CD4-positive, alpha-beta T cell treated with Interleukin-21 for 1 hour (primary cell): ENCODE measurements around the gene PLPP6.
"Not testable (repeated sequence)": the region's sequence is repeated elsewhere in the genome, so short reads cannot be mapped to it uniquely, and the experiment has no call there.

Experiments
- DNase-seq: peaks from one replicate; pipeline ENCODE4 v3.0.0-alpha.2; 2020

The PLPP6 gene

DNA sequence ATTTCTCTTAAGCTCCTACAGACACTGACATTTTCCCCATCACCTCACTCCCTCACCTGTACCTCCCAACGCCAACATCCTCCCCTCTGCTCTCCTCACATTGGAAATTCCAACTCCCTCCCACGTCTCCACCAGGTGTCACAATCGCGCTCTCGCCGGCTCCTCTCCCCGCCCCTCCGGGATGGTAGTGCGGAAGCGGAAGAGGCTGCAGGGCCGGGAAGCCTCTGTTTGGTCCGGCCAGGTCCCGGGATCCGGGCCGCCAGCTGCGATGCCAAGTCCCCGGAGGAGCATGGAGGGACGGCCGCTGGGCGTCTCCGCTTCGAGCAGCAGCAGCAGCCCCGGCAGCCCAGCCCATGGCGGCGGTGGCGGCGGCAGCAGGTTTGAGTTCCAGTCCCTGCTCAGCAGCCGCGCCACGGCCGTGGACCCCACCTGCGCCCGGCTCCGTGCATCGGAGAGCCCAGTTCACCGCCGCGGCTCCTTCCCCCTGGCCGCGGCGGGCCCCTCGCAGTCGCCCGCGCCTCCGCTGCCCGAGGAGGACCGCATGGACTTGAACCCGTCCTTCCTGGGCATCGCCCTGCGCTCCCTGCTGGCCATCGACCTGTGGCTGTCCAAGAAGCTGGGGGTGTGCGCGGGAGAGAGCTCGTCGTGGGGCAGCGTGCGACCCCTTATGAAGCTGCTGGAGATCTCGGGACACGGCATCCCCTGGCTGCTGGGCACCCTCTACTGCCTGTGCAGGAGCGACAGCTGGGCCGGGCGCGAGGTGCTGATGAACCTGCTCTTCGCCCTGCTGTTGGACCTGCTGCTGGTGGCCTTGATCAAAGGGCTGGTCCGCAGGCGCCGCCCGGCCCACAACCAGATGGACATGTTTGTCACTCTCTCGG lies at the start of gene PLPP6:
Gene PLPP6 (plus strand): TSS at position 187 of the 881 bp plus-strand sequence. CDS start 82 bp downstream, at position 269.
- DNase-seq = peak; percentile 81

DNA sequence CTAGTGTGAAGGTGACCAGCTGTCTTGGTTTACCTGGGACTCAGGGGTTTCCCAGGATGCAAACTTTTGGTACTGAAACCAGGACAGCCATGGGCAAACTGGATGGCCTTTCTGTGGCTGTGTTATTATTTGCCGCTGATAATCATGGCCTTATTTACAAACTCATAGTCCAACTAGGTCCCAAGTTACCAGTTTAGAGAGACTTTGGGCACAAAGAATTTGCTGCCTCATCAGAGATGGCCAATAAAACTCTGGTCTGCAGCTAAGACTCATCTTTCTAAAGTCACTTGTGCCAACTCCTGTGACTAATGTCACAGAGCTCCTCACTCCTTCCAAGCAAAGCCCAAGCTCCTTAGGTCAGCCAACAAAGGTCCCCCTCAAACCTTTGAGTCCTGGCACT lies 47.5 kb upstream of the PLPP6 start:
- no peak for DNase-seq

- DNase-seq = no peak
Measured at GRCh38 chr9:4615251-4615650, 46.8 kb upstream of the PLPP6 start.

DNA sequence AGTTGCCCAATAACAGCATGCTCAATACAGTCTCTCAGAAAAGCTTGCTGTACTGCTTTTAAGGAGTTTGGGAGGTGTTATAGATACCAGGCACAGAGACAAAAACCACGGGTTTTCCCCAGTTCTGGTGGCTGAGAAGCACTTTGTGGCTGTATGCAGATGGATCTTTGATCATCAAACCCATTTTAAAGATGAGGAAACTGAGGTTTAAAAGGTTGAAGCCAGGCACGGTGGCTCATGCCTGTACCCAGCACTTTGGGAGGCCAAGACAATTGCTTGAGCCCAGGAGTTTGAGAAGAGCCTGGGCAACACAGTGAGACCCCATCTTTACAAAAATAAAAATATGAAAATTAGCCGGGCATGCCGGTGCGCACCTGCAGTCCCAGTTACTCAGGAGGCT lies 46.3 kb upstream of the PLPP6 start:
- DNase-seq = no peak

DNA sequence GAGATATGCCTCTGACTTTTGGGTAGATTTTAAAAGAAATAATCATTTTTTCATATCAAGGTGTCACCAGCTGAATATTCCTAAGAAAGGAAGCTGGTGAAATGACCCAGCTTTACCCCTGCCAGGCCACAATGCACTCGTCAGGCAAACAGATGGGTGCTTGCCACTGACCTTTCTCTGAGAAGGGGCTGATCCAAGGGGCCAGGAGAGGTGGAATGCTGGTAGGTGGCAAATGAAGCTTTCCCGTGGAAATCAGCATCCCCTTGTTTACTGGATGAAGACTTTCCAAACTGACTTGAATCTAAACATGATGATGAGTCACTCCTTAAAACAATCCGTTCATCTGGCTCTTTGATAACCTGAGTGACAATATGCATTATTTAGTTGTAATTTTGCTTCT lies 44.3 kb upstream of the PLPP6 start:
- no peak for DNase-seq

GRCh38 chr9:4618700-4619099 lies 43.4 kb upstream of the PLPP6 start:
- no peak for DNase-seq

GRCh38 chr9:4620057-4620765 lies 41.9 kb upstream of the PLPP6 start:
- DNase-seq = no peak

- no peak for DNase-seq
Measured at GRCh38 chr9:4620881-4621555, 41.1 kb upstream of the PLPP6 start.

GRCh38 chr9:4622016-4622415 lies 40.1 kb upstream of the PLPP6 start:
- no peak for DNase-seq

DNA sequence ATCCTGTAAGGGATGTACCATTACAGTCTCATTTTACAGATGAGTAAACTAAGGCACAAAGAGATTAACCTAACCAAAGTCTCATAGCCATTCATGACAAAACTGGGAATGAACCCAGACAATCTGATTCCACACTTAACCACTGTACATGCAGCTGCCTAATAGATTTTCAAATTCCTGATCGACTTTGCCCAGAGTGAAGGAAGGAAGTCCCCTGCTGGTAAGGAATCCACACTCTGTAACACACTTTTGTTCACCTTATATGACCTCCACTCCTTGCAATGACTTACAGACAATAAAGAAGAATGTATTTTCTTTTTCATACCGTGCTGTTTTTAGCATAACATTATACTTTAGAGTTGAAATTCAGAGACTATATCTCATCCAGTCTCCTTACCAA lies 31.3 kb upstream of the PLPP6 start:
- DNase-seq = no peak

DNA sequence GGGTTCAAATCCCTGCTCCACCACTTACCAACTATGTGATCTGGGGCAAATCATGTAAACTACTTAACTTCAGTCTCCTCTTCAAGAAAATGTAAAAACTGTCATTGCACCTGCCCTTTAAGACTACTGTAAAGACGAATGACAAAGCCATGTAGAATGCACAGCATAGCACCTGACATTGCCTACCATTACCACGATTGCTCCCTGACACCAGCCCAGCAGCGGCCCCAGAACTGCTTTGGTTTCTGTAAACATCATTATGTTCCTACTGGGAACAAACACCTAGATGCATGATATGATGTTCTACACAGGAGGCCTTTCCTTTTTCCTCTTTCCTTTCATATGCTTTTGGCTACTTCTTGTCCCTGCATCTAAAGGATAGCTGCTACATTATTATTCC lies 23.1 kb upstream of the PLPP6 start:
- no peak for DNase-seq

- no peak for DNase-seq
Measured at GRCh38 chr9:4639420-4639819, 22.7 kb upstream of the PLPP6 start.

DNA sequence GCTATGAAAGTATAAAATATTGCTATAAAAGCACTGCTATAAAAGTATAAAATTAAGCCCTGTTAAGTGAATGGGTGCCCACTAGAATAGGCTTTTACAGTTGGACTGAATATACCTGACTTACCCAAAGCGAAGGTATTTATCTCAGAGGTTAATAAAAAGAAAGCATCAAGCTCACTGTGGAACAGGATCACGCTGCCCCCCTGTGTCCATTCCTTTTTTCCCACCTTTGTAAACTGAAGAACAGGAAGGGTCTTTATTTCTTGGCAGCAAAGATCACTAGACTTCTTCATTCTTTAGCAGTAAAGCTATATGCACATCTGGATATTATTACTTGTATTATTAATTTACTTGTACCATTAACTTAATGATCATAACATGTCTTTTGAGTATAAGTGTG lies 22.1 kb upstream of the PLPP6 start:
- peak; percentile 53 for DNase-seq

DNA sequence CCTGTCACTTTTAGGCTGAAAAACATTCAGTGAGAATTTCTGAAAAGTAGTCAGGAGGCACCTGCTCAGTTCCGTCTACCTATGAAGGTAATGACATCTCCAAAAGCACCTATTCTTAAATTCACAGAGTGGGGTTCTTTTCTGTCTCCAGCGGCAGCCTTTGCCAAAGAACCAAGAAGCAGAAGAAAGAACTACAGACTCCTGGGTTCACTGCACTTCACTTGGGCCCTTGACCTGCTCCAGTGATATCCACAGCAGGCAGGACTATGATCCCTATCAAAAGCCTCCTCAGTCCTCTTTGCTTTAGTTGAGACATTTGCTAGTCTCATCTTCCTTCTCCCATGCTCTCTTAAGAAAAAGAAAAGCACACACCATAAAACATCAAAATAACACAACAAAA lies 19.7 kb upstream of the PLPP6 start:
- no peak for DNase-seq

GRCh38 chr9:4654084-4654483 lies 8.0 kb upstream of the PLPP6 start:
- peak; percentile 29 for DNase-seq

DNA sequence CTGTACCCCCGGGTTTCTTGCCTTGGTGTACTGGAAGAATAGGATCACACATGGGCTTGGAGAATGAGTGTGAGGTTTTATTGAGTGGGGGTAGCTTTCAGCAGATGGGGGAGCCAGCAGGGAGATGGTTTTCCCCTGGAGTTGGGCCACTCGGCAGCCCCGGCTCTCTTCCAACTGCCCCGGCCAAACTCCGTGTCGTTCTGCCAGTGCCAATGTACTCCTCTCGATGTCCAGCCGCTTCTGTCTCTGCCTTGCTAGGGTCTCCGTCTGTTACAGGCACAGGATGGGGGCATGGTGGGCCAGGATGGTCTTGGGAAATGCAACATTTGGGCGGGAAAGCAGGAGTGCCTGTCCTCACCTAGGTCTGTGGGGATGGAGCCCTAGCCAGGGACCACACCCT lies 7.6 kb upstream of the PLPP6 start:
- DNase-seq = no peak

DNA sequence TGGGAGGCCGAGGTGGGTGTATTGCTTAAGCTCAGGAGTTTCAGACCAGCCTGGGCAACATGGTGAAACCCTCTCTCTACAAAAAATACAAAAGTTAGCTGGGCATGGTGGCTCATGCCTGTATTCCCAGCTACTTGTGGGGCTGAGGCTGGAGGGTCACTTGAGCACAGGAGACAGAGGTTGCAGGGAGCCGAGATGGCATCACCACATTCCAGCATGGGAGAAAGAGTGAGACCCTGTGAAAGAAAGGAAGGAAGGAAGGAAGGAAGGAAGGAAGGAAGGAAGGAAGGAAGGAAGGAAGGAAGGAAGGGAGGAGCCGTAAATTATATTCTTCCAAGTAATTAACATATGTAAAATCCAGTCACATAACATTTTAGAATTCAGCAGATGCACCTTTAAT lies 5.9 kb upstream of the PLPP6 start:
- not testable (repeated sequence) for DNase-seq

DNA sequence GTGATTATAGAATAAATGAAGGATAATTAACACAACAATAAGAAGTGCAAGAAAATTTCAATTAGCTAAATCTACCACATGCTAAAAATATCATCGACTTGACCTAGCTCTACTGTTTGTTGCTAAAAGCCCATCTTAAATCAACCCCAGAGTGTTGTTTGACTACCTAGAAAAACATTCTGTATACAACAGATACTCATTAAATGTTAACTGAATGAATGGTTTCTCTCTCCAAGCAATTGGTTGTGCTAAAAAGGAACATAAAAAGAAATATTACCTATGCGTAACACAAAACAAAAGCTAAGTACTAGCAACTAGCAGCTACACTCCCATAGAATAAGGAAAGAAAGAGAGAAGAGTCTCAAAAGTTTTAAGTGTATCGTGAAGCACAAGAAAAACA lies 5.5 kb upstream of the PLPP6 start:
- DNase-seq = no peak

GRCh38 chr9:4657426-4658159 lies 4.5 kb upstream of the PLPP6 start:
- DNase-seq = no peak

DNA sequence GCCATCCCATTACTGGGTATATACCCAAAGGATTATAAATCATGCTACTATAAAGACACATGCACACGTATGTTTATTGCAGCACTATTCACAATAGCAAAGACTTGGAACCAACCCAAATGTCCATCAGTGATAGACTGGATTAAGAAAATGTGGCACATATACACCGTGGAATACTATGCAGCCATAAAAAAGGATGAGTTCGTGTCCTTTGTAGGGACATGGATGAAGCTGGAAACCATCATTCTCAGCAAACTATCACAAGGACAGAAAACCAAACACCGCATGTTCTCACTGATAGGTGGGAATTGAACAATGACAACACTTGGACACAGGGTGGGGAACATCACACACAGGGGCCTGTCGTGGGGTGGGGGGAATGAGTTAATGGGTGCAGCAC lies 1.4 kb upstream of the PLPP6 start:
- not testable (repeated sequence) for DNase-seq

DNA sequence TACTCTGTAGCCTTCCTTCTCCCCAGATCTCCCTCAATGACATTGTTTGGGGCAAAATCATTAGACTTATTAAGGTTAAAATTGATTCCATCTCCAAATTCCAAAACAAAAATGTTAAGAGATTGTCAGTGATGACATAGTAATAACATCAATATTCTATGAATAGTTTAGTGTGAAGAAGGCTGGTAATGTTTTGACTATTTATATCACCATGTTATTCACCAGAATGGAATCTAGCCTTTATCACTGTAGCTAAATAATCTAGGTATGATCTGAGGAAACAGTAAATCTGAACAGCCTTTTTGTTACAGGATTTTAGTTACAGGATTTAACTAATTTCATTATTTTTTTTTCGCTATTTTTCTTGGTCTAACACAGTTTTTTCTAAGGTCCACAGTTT lies 929 bp upstream of the PLPP6 start:
- DNase-seq = no peak

- peak; percentile 34 for DNase-seq
Measured at GRCh38 chr9:4661611-4662010, 483 bp upstream of the PLPP6 start.
